H1 (cell line): Measurements from ENCODE around the gene CCDC112. TPM values are rescaled to one million over a fixed set of nuclear protein-coding genes. Genes with fewer than 3 reads are reported as not detected.

Source experiments
- CBX5 ChIP-seq: fragments of 300-800, 300-1000 bp; sonication (generic); IDR thresholded peaks from 2 replicates; pipeline ENCODE4 v1.7.1; 2016; ENCODE audit warnings: antibody characterized with exemption, low read length, low read depth
- EZH2 ChIP-seq: fragments of 200-600 bp; sonication (generic); IDR thresholded peaks from 2 replicates; pipeline ENCODE4 v1.7.1; 2012; ENCODE audit warnings: low read depth, mild to moderate bottlenecking, moderate library complexity, low read length, inconsistent platforms; ENCODE audit not compliant: severe bottlenecking
- KDM5A ChIP-seq: fragments of 200-600 bp; IDR thresholded peaks from 2 replicates; pipeline ENCODE4 v1.7.1; 2012; ENCODE audit warnings: mild to moderate bottlenecking, low read length, inconsistent platforms, mixed read lengths
- POLR2A ChIP-seq, 2 experiments: IDR thresholded peaks; 1 replicate in 1 of 2; 2 replicates in 1 of 2; pipeline ENCODE4 v1.6.1; 2011; ENCODE audit warnings: low read depth in 2 of 2, low read length in 2 of 2, mild to moderate bottlenecking in 2 of 2; ENCODE audit errors: control extremely low read depth in 1 of 2
- RXRA ChIP-seq: IDR thresholded peaks from 2 replicates; pipeline ENCODE4 v1.6.1; 2011; ENCODE audit warnings: low read depth, mild to moderate bottlenecking, low read length, moderate library complexity; ENCODE audit not compliant: insufficient read depth
- SIN3A ChIP-seq, 2 experiments: IDR thresholded peaks in 1 of 2; conservative IDR thresholded peaks in 1 of 2; 2 replicates each; pipeline ENCODE4 v1.6.1; 2011 to 2012; ENCODE audit warnings: low read length in 2 of 2, improper control_type of control experiment in 1 of 2, low read depth in 1 of 2, mild to moderate bottlenecking in 1 of 2
- SRF ChIP-seq: IDR thresholded peaks from 2 replicates; pipeline ENCODE4 v1.6.1; 2011; ENCODE audit warnings: mild to moderate bottlenecking, low read depth, low read length, moderate library complexity
- TBP ChIP-seq: IDR thresholded peaks from 2 replicates; pipeline ENCODE4 v1.6.1; 2011; ENCODE audit warnings: low read depth, low read length, improper control_type of control experiment
- polyA plus RNA-seq, 7 experiments: library from polyadenylated mRNA; depleted of rRNA in 3 of 7; stranded (reverse) in 5 of 7; unstranded in 2 of 7; fragments of >200 nt in 5 of 7; fragments of 200-250 nt in 2 of 7; gene quantifications; 1 replicate in 5 of 7; 2 replicates in 1 of 7; 4 replicates in 1 of 7; pipeline versions ENCODE4 v1.2.1 to v1.2.3, GENCODE V29; 2011 to 2013; ENCODE audit warnings: missing spikeins in 2 of 7, mixed read lengths in 2 of 7
- total RNA-seq: library from RNA; stranded (reverse); fragmentation: NEBNext Ultra II Directional; extraction: Animal tissue kit (Norgen Biotek cat#: 25700); gene quantifications from 2 replicates; pipeline ENCODE4 v1.2.1, GENCODE V29; 2021
- TF ChIP-seq, protein P1 (sequence below): IDR thresholded peaks from 2 replicates; pipeline ENCODE4 v1.6.1; 2012; ENCODE audit warnings: low read length, inconsistent platforms

The CCDC112 gene
- total and polyA plus RNA-seq, 2 of the 8 experiments (the other 6 are each of a cell fraction or from before 2014, with no cell fraction given) = 3.3 to 15.6 TPM

DNA sequence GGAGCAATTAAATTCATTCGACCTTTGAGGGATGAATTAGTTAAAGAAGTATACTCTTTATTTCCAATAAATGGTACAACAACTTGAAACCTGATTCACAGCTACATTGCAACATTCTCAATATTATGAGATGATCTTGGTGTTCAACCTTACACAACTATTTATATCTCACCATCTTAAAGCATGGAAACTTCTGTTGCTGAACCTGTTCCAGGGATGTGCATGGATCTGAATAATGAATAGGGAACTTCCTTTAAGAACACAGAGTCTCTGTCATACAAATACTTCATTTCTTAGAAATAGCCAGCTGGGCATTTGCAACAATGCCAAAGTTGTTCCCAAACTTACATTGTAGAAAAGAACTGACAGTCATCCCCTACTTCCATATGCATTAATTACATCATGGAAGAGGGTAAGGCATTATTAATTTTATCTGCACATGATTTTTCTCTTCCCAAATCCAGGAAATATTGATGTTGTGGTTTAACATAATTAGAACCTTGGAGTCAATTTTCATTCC lies 39.8 kb upstream of the CCDC112 start (continued):
- TF ChIP-seq, protein P1, sequence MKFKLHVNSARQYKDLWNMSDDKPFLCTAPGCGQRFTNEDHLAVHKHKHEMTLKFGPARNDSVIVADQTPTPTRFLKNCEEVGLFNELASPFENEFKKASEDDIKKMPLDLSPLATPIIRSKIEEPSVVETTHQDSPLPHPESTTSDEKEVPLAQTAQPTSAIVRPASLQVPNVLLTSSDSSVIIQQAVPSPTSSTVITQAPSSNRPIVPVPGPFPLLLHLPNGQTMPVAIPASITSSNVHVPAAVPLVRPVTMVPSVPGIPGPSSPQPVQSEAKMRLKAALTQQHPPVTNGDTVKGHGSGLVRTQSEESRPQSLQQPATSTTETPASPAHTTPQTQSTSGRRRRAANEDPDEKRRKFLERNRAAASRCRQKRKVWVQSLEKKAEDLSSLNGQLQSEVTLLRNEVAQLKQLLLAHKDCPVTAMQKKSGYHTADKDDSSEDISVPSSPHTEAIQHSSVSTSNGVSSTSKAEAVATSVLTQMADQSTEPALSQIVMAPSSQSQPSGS = no peak
- TF ChIP-seq POLR2A (IDR thresholded peaks at IDR 0.05; ENCODE audit: control extremely low read depth in 1 of 2, low read depth in 2 of 2, low read length in 2 of 2) = no peak
- TF ChIP-seq SIN3A (conservative IDR thresholded peaks at IDR 0.05 in 1 of 2, IDR thresholded peaks at IDR 0.05 in 1 of 2; ENCODE audit: low read depth in 1 of 2, low read length in 2 of 2) = no peak
- no peak for TF ChIP-seq SRF
- TF ChIP-seq TBP = no peak
- TF ChIP-seq RXRA = no peak
- no peak for TF ChIP-seq EZH2
- no peak for TF ChIP-seq CBX5
- TF ChIP-seq KDM5A = no peak
- TF ChIP-seq, all 59 proteins: peak for 0
